OCI-LY7 (cell line): ENCODE results near the gene ALOX15B.

Experiments used
- EZH2phosphoT487 ChIP-seq: fragments of 200-600 bp; sonication (generic); IDR thresholded peaks from 2 replicates; pipeline ENCODE4 v1.6.1; 2018; ENCODE audit warnings: low read depth, borderline replicate concordance, mild to moderate bottlenecking, mixed run types, antibody characterized with exemption, low read length, moderate library complexity, mixed read lengths
- TF ChIP-seq, protein P1 (sequence below): fragments of 200-600 bp; sonication (generic); conservative IDR thresholded peaks from 2 replicates; pipeline ENCODE4 v1.5.1; 2014; ENCODE audit warnings: mild to moderate bottlenecking, antibody characterized with exemption, low read length, moderate library complexity, mixed read lengths

GRCh38 chr17:8087075-8087951, 48.5 kb downstream of the ALOX15B start, which contains the start of gene ALOX12B:
- TF ChIP-seq, protein P1, sequence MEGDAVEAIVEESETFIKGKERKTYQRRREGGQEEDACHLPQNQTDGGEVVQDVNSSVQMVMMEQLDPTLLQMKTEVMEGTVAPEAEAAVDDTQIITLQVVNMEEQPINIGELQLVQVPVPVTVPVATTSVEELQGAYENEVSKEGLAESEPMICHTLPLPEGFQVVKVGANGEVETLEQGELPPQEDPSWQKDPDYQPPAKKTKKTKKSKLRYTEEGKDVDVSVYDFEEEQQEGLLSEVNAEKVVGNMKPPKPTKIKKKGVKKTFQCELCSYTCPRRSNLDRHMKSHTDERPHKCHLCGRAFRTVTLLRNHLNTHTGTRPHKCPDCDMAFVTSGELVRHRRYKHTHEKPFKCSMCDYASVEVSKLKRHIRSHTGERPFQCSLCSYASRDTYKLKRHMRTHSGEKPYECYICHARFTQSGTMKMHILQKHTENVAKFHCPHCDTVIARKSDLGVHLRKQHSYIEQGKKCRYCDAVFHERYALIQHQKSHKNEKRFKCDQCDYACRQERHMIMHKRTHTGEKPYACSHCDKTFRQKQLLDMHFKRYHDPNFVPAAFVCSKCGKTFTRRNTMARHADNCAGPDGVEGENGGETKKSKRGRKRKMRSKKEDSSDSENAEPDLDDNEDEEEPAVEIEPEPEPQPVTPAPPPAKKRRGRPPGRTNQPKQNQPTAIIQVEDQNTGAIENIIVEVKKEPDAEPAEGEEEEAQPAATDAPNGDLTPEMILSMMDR: no peak
- no peak for TF ChIP-seq EZH2phosphoT487
